Measurements from ENCODE around the gene PPCS. TPM values are rescaled to one million over a fixed set of nuclear protein-coding genes. Genes with fewer than 3 reads are reported as not detected.

PPCS gene
- total RNA-seq, 1 experiment from 2014 or later = 36.7 TPM

GRCh38 chr1:42469727-42470126 lies 13.4 kb downstream of the PPCS start:
- Histone ChIP-seq H4K8ac (replicated peaks; ENCODE audit: insufficient read length, low read depth, low read length) (no peak overlapping the region), H4K5ac (ENCODE audit: insufficient read length, low read depth, low read length) (no peak overlapping the region), H3K27me3 (ENCODE audit: insufficient read depth, low read length) (no peaks in the 10 kb centered on the region), H3K56ac (ENCODE audit: insufficient read length, low read depth, low read length) (no peak overlapping the region), H2BK12ac (ENCODE audit: insufficient read length, low read depth, low read length) (no peak overlapping the region), H2BK5ac (ENCODE audit: insufficient read length, low read length) (no peak overlapping the region), H3K14ac (ENCODE audit: insufficient read depth, low read length) (no peak overlapping the region), H3K4me2 (ENCODE audit: insufficient read depth, insufficient read length, low read length) (no peak overlapping the region), H3K4ac (ENCODE audit: low read depth, low read length) (no peak overlapping the region), H3K23me2 (ENCODE audit: insufficient read length, low read depth, low read length, poor library complexity, severe bottlenecking) (no peaks in the 10 kb centered on the region), H4K91ac (ENCODE audit: insufficient read length, low read depth, low read length) (no peak overlapping the region), H3K18ac (ENCODE audit: insufficient read length, low read depth, low read length) (no peak overlapping the region), H2BK120ac (ENCODE audit: low read depth, low read length, poor library complexity, severe bottlenecking) (no peak overlapping the region), H3T11ph (ENCODE audit: low read length) (no peak overlapping the region), H3K4me1 (ENCODE audit: insufficient read depth, low read length) (no peaks in the 10 kb centered on the region), H4K20me1 (ENCODE audit: control insufficient read depth, insufficient read depth, insufficient read length) (no peaks in the 10 kb centered on the region), H3K9me3 (ENCODE audit: control insufficient read depth, low read depth, low read length) (no peaks in the 10 kb centered on the region), H3K9ac (ENCODE audit: extremely low read depth, insufficient read length, low read length) (no peak overlapping the region), H2BK20ac (ENCODE audit: low read depth, low read length, poor library complexity, severe bottlenecking) (no peak overlapping the region), H3K79me2 (ENCODE audit: insufficient read depth, low read length) (no peaks in the 10 kb centered on the region), H2AK5ac (ENCODE audit: insufficient read length, low read length) (no peak overlapping the region), H2AFZ (ENCODE audit: low read length) (no peak overlapping the region), H3K27ac (ENCODE audit: insufficient read length, low read depth, low read length) (no peak overlapping the region), H2BK15ac (ENCODE audit: low read depth, low read length) (no peak overlapping the region), H3K79me1 (ENCODE audit: insufficient read depth, low read depth, low read length, poor library complexity, severe bottlenecking) (no peaks in the 10 kb centered on the region), H3K23ac (ENCODE audit: insufficient read length, low read depth, low read length) (no peak overlapping the region)
- Mint-ChIP-seq H3K36me3 (ENCODE audit: insufficient read depth in 1 of 3, low read depth in 3 of 3) (no peaks in the 10 kb centered on the region), H3K4me3 (no peak overlapping the region), H3K27ac (no peak overlapping the region), H3K27me3 (ENCODE audit: low read depth) (no peaks in the 10 kb centered on the region), H3K9me3 (no peaks in the 10 kb centered on the region), H3K4me1 (no peaks in the 10 kb centered on the region)
- TF ChIP-seq CTCF (conservative IDR thresholded peaks at IDR 0.05) = no peak
- DNase-seq = no peak
- WGBS (ENCODE audit: extremely low coverage, insufficient read length, low lambda C conversion rate) = no CpG with 5 or more reads among the region's 2 CpGs
